Esophagus squamous epithelium (tissue), 4 donors: ENCODE measurements around the gene MGST3.

Experiments used
- POLR2A ChIP-seq, 4 donors: fragments of 450-650 bp; IDR thresholded peaks; one replicate each; pipeline ENCODE4 v1.6.1; 2017; ENCODE audit warnings: antibody characterized with exemption in 4 of 4, mild to moderate bottlenecking in 4 of 4, moderate library complexity in 3 of 4
- TF ChIP-seq, protein P1 (sequence below), 6 experiments: fragments of 450-650 bp in 4 of 6; fragments of 200-600 bp in 2 of 6; sonication (generic) in 2 of 6; IDR thresholded peaks; one replicate each; pipeline ENCODE4 v1.5.1; 2016 to 2019; ENCODE audit warnings: antibody characterized with exemption in 6 of 6, mild to moderate bottlenecking in 4 of 6, moderate library complexity in 4 of 6

DNA sequence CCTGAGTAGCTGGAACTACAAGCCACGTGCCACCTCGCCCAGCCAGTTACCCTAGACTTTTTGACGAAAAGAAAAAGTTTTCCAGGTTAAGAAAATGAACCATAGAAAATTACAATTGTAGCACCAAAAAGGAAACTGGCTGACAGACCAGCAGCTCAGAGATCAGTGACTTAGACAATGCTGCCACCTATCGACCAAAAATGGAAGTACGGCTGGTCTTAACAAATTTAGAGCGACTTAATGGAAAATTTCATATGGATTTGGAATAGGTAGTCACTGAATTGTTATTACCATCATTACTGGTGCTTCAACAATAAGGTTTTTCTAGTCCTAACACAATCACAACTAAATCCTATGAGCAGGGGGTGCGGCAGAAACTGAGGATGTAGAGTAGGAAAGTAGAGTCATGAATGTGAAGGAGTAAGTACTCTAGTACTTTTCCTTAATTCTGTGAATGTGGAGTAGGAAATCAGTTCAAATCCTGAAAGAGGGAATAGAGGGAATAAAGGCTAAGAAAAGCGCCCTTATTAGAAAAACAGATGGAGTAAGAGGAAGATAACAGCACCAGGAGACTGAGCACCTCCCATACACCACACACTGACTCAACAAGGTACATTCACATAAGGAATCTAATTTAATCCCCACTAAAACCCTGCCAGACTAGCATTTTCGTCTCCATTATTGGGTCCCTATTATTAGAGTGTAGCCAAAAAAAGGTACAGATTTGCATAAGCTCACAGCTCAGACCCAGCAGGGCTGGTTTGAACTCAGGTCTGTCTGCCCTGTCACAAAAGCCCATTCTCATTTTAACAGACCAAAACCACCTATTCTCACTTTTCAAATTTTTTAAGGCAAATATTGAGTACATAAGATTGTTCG is 37.9 kb upstream of the MGST3 start:
- TF ChIP-seq, protein P1, sequence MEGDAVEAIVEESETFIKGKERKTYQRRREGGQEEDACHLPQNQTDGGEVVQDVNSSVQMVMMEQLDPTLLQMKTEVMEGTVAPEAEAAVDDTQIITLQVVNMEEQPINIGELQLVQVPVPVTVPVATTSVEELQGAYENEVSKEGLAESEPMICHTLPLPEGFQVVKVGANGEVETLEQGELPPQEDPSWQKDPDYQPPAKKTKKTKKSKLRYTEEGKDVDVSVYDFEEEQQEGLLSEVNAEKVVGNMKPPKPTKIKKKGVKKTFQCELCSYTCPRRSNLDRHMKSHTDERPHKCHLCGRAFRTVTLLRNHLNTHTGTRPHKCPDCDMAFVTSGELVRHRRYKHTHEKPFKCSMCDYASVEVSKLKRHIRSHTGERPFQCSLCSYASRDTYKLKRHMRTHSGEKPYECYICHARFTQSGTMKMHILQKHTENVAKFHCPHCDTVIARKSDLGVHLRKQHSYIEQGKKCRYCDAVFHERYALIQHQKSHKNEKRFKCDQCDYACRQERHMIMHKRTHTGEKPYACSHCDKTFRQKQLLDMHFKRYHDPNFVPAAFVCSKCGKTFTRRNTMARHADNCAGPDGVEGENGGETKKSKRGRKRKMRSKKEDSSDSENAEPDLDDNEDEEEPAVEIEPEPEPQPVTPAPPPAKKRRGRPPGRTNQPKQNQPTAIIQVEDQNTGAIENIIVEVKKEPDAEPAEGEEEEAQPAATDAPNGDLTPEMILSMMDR (IDR thresholded peaks at IDR 0.05): peak; percentile 73 to 97 (median 94)
- TF ChIP-seq POLR2A (IDR thresholded peaks at IDR 0.05): no peak
